HuH-7.5 (cell line): ENCODE data around the gene REN.

Source experiments
- DNase-seq: peaks from one replicate; pipeline ENCODE4 v3.0.0; 2011; ENCODE audit warnings: low spot score

The REN gene

DNA sequence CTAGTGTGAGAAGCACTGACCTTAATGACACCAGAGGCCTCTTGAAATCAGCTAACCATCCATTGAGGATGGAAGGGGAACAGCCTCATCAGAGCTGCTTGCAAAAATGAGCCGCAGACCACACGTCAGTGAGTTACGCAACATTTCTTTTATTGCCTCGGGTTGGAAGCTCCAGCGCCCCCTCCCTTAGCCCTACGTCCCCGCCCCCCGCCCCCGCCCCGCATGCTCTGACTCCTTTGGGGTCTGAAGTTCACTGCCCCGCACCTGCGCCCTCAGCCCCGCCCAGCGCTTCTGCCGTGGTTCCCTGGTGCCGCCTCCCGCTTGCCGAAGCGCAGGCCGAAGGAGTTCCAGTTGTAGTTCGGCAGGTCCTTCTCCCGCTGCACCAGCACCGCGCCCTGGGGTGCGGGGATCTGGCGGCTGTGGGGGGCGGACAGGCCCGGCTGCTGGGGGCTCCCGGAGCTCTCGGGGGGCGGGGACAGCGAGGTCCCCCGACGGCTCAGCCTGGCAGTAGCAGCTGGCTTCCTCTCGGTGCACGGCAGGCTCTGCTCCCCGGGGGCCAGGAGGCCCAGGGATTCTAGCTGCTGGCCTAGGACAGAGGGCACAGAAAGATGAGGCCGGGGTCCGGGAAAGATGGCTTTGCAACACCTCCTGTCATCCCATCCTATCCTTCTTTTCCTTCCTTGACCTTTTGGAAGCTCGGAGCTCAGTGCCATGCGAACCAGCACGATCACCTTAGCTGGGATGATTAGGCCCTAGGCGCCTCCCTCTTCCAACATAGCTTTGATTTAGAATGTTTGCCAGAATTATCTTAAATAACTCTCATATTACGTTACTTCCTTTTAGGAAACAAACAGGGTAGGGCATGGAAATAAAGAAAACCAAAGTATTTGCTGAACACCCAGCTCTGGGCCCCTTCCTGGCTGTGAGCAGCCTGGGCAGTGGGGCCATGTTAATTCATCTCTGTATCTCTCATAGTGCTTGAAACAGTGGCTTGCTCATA, 24.4 kb upstream of the REN start:
- DNase-seq = peak; percentile 41

GRCh38 chr1:204188959-204189639, 23.0 kb upstream of the REN start:
- DNase-seq = no peak

GRCh38 chr1:204186597-204186996, 20.5 kb upstream of the REN start:
- DNase-seq = no peak

DNA sequence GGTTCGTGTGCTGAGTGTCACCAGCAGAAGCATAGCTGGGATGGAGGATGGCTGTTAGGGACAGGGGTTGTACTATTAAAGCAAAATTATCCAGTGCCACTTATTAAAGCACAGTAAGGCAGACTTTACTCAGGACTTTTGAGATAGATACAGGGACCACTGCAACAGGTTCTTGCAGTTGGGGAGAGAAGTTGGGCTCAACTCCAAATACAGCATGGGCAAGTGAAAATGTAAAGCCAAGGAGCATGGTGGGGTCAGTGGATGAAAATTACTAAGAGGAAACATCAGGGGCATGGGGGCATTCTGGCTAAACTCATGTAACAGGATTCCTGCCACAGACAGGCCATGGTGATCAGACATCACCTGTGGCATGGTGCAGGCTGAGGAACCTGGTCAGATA, 15.0 kb upstream of the REN start:
- no peak for DNase-seq

DNA sequence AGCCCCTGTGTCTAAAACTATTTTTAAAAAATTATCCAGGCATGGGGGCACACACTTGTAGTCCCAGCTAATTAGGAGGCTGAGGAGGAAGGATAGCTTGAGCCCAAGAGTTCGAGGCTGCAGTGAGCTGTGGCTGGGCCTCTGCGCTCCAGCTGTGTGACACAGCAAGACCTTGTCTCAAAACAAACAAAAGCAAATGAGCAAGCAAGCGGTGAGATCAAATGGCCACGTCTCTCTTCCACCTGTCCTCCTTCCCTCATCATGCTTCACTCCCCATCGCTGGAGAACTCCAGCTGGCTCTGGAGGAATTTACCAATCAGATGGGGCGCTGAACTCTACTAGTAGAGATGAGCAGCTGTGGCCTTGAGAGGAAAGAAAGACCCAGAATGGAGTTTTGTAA, 14.0 kb upstream of the REN start:
- DNase-seq = no peak

DNA sequence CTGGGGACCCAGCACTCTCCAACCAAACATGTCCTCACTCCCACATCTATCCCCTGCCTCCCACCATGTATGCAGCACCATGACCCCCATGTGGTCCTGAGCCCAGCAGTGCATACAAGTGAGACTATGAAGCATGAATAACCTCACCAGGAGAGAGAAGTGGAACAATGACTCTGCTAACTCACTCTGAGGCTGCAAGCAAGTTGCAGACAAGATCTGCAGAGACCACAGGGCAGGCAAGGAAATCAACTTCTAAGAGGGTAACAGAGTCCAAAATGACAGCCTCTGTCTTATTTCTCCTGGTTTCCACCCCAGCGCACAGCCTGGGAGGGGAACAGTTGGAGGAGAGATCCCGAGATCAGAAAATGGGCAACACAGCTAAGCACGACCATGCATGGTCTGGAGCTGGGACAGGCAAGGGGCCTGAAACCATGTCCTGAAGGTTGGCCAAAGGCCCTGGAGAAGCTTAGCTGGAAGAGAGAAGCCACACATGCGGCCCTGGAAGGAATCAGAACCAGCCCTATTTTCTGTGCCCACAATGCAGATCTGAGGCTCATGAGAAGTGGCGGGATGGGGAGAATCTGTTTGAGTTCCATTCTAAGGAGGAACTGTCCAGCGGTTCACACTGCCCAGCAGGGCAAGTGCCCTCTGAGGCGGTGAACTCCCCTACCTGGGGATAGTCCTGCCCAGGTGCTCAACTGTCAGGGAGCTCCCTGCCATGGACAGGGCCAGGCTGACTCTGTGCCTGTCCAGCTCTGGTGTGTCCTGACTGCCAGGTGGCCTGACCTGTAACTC, 12.5 kb upstream of the REN start:
- no peak for DNase-seq

DNA sequence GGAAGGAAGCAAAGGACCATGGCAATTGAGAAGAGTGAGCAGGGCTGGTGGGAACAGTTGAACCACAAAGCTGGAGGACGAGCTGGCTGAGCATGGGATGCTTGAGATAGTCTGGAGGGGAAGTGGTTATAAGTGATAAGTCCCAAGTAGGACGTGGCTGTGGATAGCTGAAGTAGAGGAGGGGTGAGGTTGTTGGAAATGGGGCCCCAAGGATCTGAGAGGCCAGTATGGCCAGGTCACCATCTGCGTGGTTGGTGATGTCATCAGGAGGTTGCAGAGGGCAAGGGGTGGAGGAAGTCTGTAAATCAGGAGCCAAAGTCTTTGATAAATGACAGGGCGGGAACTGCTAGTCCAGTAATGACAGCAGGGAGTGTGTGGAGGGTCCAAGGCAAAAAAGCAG, 11.0 kb upstream of the REN start:
- no peak for DNase-seq

GRCh38 chr1:204176049-204176448, 9.9 kb upstream of the REN start:
- DNase-seq = no peak

- no peak for DNase-seq
These were observed 8.8 kb upstream of the REN start for GRCh38 chr1:204174958-204175357.

GRCh38 chr1:204172404-204173029, 6.4 kb upstream of the REN start:
- DNase-seq = no peak

- no peak for DNase-seq
These were observed 5.6 kb upstream of the REN start for GRCh38 chr1:204171751-204172178.

GRCh38 chr1:204170494-204171155, 4.5 kb upstream of the REN start:
- no peak for DNase-seq

DNA sequence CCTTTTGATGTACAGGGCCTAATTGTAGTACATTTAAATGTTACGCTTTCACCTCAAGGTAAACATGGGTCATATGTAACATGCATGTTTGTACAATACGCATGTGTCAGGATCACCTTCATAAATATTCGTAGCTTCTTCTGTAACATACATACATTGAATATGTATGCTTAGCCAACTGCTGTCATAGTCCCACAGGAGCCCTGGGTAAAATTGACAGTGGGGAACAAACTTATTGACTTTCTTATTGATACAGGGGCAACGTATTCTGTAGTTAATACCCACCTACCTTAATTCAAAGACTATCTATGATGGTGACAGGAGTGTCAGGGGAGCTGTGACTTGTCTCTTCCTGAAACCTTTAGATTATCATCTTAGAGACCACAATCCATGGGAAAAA, 3.7 kb upstream of the REN start:
- DNase-seq = no peak

DNA sequence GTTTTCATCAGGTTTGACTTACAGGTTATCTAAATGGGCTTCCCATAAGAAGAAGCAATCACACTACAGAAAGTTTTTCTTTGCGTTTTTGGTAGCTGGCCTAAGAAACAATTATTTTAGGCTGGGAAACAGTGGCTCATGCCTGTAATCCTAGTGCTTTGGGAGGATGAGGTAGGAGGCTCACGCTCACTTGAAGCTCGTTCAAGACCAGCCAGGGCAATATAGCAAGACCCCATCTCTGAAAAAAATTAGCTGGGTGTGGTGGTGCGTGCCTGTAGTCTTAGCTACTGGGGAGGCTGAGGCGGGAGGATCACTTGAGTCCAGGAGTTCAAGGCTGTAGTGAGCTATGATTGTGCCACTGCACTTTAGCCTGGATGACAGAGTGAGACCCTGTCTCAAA, 1.6 kb upstream of the REN start:
- no peak for DNase-seq

- peak; percentile 87 for DNase-seq
These were observed 3.6 kb downstream of the REN start for GRCh38 chr1:204162494-204163074.

DNA sequence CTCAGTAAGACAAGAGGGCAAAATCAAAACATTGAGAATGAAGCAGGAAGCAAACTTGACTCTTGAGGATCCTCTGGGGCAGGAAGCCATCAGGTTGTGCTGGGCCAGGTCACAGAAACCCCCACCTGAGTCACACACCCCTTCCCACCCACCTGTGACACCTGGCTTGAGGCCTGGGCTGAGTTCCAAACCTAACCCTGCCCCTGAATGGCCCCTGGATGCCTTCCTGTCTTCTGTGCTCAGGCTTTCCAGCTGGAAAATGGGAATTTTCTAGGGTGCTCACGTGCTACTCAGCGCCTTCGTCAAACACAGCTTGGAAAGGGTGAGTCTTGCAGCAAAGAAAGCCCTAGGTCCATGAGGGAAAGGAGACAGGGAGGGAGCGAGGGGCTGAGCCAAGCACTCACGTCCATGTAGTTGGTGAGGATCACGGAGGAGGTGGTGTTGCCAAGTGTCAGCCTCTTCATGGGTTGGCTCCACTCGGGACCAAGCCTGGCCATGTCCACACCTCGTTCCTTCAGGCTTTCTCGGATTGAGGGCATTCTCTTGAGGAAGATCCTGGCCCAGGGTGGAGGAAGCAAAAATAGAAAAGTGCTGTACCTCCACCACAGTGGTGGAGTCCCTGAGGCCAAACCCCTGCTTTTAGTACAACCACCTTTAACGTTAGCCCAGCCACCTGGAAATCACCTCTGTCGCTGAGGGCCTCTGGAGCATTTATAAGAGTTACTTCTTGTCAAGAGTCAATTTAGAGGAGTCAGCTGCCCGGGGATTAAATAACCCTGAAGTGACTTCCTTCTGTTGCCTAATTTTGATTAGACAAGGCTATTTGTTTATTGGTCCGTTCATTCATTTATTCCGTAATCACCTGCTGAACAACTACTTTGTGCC, 4.3 kb downstream of the REN start:
- no peak for DNase-seq

GRCh38 chr1:204157962-204158361, 8.2 kb downstream of the REN start:
- no peak for DNase-seq

- DNase-seq = no peak
These were observed 10.3 kb downstream of the REN start for GRCh38 chr1:204155881-204156280.

GRCh38 chr1:204154568-204155255, 11.4 kb downstream of the REN start:
- no peak for DNase-seq
